Lung (tissue), 12 donors: Measurements from ENCODE around the gene SLC16A3. TPM values are rescaled to one million over a fixed set of nuclear protein-coding genes. Genes with fewer than 3 reads are reported as not detected.

Source experiments
- ATAC-seq: fragments of 200-7000 bp; cut with Tn5 transposase; one replicate; pipeline ENCODE4 v1.9.1; 2020; ENCODE audit warnings: moderate number of reproducible peaks; ENCODE audit not compliant: insufficient read depth, low FRiP score
- DNase-seq, 3 donors: peaks; one replicate each; pipeline ENCODE4 v3.0.0-alpha.2; 2013 to 2017
- H3K27ac ChIP-seq, 2 donors: one replicate each; pipeline ENCODE4 v1.5.1; 2013; ENCODE audit warnings: mild to moderate bottlenecking in 2 of 2, moderate library complexity in 2 of 2, control low read depth in 1 of 2, inconsistent platforms in 1 of 2, low read depth in 1 of 2, low read length in 1 of 2
- H3K27me3 ChIP-seq, 3 donors: one replicate each; pipeline ENCODE4 v1.5.1; 2013; ENCODE audit warnings: low read length in 2 of 3; ENCODE audit not compliant: control insufficient read depth in 3 of 3, insufficient read depth in 3 of 3
- H3K36me3 ChIP-seq, 4 donors: one replicate each; pipeline ENCODE4 v1.5.1; 2013; ENCODE audit warnings: low read length in 4 of 4, mild to moderate bottlenecking in 1 of 4, moderate library complexity in 1 of 4; ENCODE audit not compliant: control insufficient read depth in 4 of 4, insufficient read depth in 4 of 4
- H3K4me1 ChIP-seq, 5 donors: one replicate each; pipeline ENCODE4 v1.5.1; 2013; ENCODE audit warnings: low read length in 5 of 5, mild to moderate bottlenecking in 2 of 5, moderate library complexity in 1 of 5; ENCODE audit not compliant: control insufficient read depth in 5 of 5, insufficient read depth in 5 of 5
- H3K4me3 ChIP-seq: one replicate; pipeline ENCODE4 v1.5.1; 2013; ENCODE audit warnings: mild to moderate bottlenecking, control low read depth, moderate library complexity
- H3K9ac ChIP-seq, 2 donors: one replicate each; pipeline ENCODE4 v1.5.1; 2013; ENCODE audit warnings: low read length in 2 of 2, control low read depth in 1 of 2; ENCODE audit not compliant: insufficient read depth in 1 of 2
- H3K9me3 ChIP-seq, 4 donors: one replicate each; pipeline ENCODE4 v1.5.1; 2013; ENCODE audit warnings: low read length in 3 of 4, mild to moderate bottlenecking in 1 of 4, moderate library complexity in 1 of 4; ENCODE audit not compliant: control insufficient read depth in 4 of 4, insufficient read depth in 3 of 4
- WGBS, 2 donors: extraction: QIAGEN DNeasy Blood & Tissue Kit; methylation state at CpG; one replicate each; pipeline ENCODE4 v1.1.7; 2013; 5-methylcytosine and 5-hydroxymethylcytosine counted together
- polyA plus RNA-seq, 2 donors: library from polyadenylated mRNA; stranded (reverse); fragments of 200-250 nt; gene quantifications; one replicate each; pipeline ENCODE4 v1.2.1, GENCODE V29; 2013
- total RNA-seq, 2 donors: library from RNA; depleted of rRNA in 1 of 2; stranded (reverse); fragments of >200 nt in 1 of 2; gene quantifications; one replicate each; pipeline ENCODE4 v1.2.1, GENCODE V29; 2014 to 2021
- TF ChIP-seq, protein P1 (sequence below): IDR thresholded peaks from 2 replicates; pipeline ENCODE4 v1.5.1; 2012; ENCODE audit warnings: mild to moderate bottlenecking; ENCODE audit errors: control extremely low read depth, extremely low read depth
- donor health status: control.
- donor health status: control.
- donor health status: Bipolar disorder and iron deficiency.
- donor health status: healthy.
- donor health status: DM: yes; HTN: yes; CAD: no.

SLC16A3 gene
- total and polyA plus RNA-seq, 4 donors = 31.0 to 309 (median 93.4) TPM

DNA sequence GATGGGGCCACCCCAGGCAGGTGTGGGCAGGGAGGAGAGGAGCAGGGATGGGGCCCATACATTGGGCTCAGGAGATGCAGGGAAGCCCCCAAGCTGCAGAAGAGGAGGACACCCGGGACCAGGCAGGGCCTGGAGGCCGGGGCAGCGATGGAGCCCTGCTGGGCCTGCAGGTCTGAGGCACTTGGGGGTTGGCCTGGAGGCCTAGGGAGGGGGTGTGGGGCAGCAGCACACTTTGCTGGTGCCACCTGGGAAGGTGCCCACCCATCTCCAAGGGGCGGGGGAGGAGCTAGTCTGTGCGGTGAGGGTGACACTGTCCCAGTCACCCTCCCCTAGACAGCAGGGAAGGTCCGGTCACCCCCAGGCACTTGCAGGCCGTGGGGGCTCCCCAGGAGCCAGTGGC is 9.8 kb upstream of the SLC16A3 start:
- H3K9ac ChIP-seq = no peak overlapping the region
- DNase-seq (no peak), ATAC-seq (no peak)
- H3K27ac ChIP-seq = no peak overlapping the region
- H3K4me1 ChIP-seq = peaks cover 0 to 19% (median 0%) of the 10 kb centered on the region in 5 donors
- no peaks in the 10 kb centered on the region for H3K27me3 ChIP-seq
- H3K36me3 ChIP-seq = no peaks in the 10 kb centered on the region
- no peaks in the 10 kb centered on the region for H3K9me3 ChIP-seq
- TF ChIP-seq, protein P1, sequence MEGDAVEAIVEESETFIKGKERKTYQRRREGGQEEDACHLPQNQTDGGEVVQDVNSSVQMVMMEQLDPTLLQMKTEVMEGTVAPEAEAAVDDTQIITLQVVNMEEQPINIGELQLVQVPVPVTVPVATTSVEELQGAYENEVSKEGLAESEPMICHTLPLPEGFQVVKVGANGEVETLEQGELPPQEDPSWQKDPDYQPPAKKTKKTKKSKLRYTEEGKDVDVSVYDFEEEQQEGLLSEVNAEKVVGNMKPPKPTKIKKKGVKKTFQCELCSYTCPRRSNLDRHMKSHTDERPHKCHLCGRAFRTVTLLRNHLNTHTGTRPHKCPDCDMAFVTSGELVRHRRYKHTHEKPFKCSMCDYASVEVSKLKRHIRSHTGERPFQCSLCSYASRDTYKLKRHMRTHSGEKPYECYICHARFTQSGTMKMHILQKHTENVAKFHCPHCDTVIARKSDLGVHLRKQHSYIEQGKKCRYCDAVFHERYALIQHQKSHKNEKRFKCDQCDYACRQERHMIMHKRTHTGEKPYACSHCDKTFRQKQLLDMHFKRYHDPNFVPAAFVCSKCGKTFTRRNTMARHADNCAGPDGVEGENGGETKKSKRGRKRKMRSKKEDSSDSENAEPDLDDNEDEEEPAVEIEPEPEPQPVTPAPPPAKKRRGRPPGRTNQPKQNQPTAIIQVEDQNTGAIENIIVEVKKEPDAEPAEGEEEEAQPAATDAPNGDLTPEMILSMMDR = no peak
- no peak overlapping the region for H3K4me3 ChIP-seq
- WGBS, 2 donors = 91 to 94% methylated on average over 6 to 7 of the region's 7 CpGs

DNA sequence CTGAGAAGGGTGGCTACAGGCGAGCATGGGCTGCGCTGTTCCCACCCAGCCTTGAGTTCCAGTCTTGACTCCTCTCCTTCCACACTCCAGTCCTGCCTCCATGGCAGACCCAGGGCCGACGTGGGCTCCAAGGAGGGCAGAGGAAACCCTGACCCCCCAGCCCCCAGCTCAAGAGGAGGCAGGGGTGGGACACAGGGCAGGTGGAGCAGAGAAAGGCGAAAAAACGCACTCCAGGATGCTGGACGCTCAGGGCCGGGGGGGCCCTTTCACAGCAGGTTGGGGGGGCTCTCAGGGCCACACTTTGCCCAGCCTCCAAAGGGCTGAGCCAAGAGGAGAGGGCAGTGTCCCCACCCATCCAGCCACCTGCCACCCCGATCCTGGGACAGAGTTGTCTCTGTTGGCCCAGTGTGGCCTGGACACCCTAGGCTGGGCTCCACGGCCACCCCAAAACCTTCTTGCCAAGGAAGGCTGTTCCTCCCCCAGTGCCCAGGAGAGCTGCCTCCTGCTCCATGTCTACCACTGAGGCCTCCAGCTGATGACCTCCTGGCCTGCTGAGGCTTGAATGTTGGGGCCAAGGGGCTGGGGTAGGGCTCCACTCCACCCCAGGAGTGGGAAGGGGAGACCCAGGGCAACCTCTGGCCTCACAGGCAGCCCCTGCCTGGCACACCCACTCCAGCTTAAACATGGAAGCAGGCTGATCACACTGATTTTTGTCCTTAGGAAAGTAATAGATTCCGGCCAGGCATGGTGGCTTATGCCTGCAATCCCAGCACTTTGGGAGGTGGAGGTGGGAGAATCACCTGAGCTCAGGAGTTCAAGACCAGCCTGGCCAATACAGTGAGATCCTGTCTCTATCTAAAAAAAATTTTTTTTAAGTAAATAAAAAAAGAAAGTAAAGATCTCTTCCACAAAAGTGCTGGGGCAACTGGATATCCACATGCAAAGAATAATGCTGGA is 8.8 kb upstream of the SLC16A3 start:
- peaks cover 0 to 19% (median 0%) of the 10 kb centered on the region in 5 donors for H3K4me1 ChIP-seq
- no peak overlapping the region for H3K9ac ChIP-seq
- TF ChIP-seq, protein P1 = no peak
- no peaks in the 10 kb centered on the region for H3K36me3 ChIP-seq
- ATAC-seq = no peak
- no peak overlapping the region for H3K27ac ChIP-seq
- H3K27me3 ChIP-seq = no peaks in the 10 kb centered on the region
- 89 to 93% methylated on average over 11 of the region's 11 CpGs for WGBS, 2 donors
- H3K9me3 ChIP-seq = no peaks in the 10 kb centered on the region
- no peak for DNase-seq
- H3K4me3 ChIP-seq = no peak overlapping the region

DNA sequence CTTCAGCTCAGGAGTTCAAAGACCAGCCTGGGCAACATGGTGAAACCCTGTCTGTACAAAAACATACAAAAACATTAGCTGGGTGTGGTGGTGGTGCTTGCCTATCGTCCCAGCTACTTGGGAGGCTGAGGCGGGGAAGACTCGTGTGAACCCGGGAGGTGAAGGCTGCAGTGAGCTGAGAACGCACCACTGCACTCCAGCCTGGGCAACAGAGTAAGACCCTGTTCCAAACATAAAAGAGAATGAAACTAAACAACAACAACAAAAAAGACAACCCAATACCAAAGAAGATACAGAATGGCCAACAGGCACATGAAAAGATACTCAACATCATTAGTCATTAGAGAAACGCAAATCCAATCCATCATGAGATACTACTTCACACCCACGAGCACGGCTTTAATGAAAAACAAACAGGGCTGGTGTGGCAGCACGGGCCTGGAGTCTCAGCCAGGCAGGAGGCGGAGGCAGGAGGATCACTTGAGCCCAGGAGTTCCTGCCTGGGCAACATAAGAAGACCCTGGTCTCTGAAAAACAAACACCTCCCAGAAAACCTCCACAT is 7.4 kb upstream of the SLC16A3 start:
- Histone ChIP-seq H3K4me3 (no peak overlapping the region), H3K9me3 (no peaks in the 10 kb centered on the region), H3K4me1 (peaks cover 0 to 12% (median 0%) of the 10 kb centered on the region in 5 donors), H3K9ac (no peak overlapping the region), H3K27me3 (no peaks in the 10 kb centered on the region), H3K36me3 (no peaks in the 10 kb centered on the region), H3K27ac (no peak overlapping the region)
- ATAC-seq = no peak
- TF ChIP-seq, protein P1 = no peak
- no peak for DNase-seq
- WGBS, 2 donors = 71 to 85% methylated on average over 10 of the region's 10 CpGs
